HPDE6-E6E7 (cell line): Measurements from ENCODE around the gene TAS2R60.
"Not testable (repeated sequence)": the region's sequence is repeated elsewhere in the genome, so short reads cannot be mapped to it uniquely, and the experiment has no call there.

Experiments used
- DNase-seq: peaks from one replicate; pipeline ENCODE4 v3.0.0; 2011; ENCODE audit warnings: missing footprints; ENCODE audit errors: extremely low spot score

The TAS2R60 gene

DNA sequence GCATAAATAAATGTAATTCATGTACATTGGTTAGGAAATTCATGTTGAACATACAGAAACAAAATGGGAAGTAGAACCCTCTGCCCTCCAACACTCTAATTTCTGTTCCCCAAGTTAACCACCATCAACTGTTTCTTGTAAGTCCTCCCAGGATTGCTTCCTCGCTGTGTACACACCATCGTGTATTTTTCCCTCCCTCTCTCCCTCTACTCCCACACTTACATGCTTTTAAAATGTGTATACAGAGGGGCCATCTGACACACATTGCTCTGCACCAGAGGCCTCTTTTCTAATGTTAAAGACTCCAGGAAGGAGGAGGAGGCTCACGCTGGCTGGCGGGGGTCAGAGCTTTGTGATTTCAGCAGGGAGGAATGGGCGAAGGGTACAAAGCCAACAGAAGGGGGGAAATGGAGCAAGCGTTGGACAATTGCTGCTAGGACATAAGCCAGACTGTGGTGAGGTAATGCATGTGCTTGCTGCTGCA is 32.7 kb upstream of the TAS2R60 start:
- DNase-seq, result no peak

DNA sequence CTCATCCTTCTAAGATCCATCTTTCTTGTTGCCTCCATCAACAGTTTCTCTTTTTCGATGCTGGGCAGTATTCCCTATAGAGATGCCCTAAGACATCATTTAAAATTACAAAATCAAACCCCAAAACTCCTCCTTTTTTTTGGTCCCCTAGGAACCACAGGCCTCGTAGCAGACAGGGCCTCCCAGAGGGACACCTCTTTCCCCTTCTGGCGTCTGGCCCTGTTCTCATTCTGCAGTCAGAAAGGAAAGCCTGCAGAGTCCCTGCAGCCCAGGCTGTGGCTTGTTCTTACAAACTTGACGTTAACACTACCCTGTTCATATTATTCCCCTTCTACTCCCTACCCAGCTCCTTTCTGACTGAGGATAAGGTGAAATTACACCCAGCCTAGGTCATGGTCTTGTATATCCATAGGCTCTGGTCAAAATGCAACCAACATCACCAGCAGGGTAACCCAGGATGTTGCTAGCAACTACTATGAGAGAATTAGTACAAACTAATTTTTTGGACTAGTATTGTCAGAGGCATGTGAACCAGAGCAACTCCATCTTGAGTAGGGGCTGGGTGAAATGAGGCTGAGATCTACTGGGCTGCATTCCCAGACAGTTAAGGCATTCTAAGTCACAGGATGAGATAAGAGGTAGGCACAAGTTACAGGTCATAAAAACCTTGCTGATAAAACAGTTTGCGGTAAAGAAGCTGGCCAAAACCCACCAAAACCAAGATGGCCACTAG is 31.1 kb upstream of the TAS2R60 start:
- DNase-seq, result no peak

DNA sequence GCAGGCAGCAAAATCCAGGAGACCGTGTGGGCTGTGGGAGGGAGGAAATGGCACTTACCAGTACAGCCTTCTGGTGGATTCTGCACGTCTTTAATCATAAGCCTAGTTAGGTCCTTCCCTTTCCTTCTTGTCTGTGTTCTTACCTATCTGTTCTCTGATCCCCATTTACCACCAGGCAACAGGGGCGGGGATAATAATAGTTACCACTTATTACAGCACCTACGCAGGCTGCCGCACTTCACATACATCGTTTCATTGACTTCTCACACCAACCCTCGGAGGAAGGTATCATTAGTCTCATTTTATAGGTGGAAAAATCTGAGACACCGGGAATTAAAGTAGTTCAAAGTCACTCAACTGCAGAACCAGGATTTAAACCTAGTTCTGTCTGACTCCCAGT is 30.1 kb upstream of the TAS2R60 start:
- DNase-seq, result no peak

DNA sequence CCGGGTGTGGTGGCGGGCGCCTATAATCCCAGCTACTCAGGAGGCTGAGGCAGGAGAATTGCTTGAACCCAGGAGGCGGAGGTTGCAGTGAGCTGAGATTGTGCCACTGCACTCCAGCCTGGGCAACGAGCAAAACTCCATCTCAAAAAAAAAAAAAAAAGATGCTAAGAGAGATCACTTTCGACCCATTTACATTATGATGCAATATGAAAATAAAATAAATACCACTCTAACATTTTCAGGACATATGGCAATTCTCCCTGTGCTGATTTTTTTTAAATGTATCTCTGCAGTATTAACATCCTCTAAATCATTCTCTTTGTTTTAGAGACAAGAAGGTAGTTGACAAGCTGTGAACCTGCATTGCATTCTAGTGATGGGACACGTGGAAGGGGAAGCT is 28.0 kb upstream of the TAS2R60 start:
- DNase-seq, result not testable (repeated sequence)

DNA sequence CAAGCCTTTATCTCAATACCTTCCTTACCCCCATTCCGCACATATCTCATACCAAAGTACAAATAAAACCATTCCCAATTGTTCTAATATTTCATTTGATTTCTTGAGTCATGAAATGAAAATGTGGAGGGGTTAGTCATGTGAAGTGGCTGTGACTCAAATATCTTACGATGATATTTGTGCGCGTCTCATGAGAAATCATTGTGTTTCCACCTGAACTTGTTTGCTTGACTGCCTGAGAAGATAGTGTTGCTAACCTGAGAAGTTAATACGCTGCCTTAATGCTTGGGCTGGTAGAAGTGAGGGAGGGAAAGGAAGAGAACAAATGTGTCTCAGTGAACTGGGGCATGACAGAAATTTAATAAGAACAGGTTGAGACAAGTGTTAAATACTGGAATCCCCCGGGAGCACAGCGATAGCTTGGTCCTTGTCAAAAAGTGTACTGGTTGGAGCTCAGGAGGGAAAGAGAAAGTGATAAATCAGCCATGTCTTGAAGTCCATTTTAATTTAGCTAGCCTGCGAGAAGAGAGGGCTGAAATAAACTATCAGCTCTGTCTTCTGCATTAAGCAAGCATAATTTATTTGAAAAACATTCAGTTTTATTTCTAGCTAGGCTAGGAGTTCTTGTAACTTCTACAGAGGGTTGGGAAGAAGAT is 27.4 kb upstream of the TAS2R60 start:
- peak; percentile 67 for DNase-seq

DNA sequence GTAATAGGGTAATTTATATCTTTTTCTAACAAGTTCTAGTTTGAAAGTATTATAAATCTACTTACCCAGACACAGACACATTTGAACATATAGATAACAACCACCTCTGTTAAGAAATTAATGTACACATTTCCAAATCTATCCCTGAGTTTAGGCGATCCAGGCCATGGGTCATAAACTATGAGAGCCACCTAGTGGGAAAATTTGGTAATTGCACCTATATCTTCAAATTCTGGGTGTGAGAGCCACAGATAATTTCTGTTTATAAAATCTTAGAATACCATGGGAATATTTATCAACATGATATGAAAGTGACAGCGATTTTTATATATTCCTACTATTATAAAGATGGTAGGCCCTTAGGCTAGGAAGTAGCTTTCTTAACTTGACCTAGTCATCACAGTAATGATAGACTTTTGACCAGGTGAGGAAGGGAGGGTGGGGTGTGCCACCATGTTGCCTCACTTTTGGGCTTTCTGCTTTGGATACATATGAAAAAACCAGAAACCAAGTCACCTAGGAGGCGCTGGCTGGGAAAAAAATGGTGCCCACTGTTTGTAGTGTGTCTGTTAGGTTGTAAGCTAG is 26.6 kb upstream of the TAS2R60 start:
- peak; percentile 36 for DNase-seq

DNA sequence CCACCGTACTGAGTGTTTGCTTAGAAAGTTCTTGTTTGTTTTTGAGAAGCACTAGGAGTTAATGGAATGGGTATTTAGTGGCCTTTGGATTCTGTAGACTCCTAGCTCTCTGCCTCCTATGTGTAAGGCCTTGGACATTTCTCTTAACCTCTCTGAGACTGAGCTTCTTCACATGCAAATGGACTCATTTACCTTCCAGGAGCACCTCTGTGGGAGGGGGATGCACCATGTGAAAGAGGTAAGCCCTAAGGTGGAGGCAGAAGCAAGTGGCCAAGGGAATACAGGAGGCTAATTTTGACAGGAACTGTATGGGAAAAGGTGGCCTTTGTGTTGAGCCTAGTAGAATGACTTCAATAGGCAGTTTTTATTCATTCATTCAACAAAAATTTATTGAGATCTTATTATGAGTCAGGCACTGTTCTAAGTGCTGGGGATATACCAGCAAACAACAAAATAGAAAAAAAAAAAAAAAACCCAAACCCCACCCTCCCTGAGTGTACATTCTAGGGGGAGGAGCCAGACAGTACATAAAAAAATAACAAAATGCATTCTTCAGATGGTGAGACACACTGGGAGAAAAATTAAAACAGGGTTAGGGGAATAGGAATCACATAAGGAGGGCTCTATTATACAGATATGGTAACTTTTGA is 25.4 kb upstream of the TAS2R60 start:
- no peak for DNase-seq

DNA sequence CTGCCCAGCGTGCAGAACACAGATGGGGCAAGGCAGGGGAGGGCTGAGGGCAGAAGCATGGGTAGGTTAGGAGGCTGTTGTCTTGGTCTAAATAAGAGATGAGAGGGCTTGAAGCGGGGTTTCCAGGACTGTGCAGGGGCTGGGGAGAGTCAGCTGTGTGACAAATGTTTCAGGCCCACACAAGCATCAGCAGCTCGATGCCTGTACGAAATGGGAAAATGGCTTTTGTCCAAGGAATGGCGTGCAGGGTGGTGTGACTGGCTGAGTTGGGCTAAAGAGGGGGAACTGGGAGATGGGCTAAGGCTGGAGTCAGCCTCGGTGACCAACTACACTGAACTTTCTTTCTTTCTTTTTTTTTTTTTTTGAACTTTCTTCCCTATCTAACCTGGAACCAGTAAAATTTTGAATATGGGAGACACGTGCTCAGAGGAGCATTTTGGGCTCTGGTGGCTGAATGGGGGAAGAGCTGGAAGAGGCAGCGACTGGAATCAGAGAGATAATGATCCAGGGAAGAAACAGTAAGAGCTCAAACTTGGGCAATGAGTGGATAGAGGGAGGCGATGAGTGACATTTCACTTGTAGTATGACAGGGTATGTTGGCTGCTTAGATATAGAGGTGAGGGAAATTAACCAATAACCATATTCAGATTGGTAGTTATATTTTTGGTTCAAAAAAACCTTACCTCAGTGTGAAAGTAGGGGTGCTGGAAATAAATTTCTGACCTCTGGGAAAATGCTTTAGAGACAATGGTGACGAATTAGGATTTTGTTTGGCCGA is 24.4 kb upstream of the TAS2R60 start:
- no peak for DNase-seq

DNA sequence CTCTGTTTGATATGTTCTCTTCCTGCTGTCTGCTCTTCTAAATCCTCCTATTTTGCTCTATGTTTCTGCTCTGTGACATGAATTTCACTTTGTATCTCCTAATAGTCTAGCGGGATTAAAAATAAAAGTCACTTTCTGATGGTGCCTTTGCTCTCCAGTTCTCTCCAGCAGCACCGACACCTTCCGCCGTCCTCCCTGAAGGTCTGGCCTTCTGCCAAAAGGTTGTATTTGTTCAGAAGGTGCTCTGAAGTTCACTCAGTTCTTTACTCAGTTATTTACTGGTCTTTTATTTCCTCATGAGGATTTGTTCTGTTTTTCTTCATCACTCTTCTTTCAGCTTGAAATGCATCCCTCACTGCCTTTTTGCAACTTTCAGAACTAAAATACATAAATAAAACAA is 23.4 kb upstream of the TAS2R60 start:
- DNase-seq, result no peak

DNA sequence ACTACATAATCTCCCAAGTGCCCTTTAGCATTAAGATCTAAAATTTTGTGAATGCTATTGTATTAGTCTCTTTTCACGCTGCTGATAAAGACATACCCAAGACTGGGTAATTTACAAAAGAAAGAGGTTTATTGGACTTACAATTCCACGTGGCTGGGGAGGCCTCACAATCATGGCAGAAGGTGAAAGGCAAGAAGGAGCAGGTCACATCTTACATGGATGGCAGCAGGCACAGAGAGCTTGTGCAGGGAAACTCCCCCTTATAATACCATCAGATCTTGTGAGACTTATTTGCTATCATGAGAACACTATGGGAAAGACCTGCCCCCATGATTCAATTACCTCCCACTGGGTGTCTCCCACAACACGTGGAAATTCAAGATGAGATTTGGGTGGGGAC is 22.6 kb upstream of the TAS2R60 start:
- not testable (repeated sequence) for DNase-seq

DNA sequence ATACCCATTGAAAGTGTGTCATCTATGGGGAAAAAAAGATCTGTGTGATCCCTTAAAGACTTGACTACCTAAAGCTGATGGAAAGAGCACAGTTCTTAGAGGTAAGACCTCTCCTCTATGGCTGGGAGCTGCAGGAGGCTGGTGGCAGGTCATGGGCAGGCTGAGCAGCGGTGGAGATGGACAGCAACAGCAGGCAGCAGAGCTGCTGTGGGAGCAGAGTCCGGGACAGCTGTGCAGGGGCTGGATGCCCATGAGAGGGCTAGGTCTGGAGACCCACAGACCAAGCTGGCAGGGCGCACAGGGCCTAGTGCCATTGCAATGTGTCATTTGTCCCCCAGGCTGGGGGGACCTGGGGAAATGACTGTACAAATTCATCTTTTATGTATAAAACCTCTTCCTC is 21.2 kb upstream of the TAS2R60 start:
- DNase-seq, result no peak

DNA sequence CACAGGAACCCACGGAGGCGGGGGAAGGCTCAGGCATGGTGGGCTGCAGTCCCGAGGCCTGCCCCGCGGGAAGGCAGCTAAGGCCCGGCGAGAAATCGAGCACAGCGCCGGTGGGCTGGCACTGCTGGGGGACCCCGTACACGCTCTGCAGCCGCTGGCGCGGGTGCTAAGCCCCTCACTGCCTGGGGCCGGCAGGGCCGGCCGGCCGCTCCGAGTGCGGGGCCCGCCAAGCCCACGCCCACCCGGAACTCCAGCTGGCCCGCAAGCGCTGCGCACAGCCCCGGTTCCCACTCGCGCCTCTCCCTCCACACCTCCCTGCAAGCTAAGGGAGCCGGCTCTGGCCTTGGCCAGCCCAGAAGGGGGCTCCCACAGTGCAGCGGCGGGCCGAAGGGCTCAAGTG is 18.8 kb upstream of the TAS2R60 start:
- DNase-seq, result not testable (repeated sequence)

DNA sequence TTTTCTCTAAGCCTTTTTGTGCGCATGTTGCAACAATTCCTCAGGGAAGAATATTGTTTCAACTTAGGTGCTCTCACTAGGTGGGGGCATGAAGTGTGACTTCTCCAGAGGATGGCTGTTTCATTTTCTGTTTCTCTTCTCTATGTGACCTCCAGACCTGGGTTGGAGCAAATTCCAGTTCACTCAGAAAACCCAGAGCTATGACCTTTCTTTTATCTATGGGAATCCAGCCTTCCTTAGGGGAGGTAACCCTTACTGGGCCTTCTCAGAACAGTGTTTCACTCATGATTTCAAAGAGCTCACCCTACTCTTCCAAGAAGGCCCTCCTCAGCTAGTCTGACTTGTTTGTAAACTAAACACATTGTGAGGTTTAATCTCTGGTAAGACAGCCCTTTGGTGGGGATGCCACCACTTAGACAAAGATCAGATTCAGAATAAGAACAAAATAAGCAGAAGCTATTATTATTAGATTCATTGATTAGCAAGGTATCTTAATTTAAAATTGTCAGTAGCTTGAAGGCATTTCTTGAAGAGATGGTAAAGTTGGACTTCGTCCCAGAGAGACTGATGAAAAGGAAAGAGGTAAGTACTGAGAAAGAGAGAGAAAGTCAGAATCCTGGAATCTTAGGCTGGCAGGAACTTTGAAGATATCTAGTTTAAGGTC is 16.6 kb upstream of the TAS2R60 start:
- DNase-seq, result no peak

DNA sequence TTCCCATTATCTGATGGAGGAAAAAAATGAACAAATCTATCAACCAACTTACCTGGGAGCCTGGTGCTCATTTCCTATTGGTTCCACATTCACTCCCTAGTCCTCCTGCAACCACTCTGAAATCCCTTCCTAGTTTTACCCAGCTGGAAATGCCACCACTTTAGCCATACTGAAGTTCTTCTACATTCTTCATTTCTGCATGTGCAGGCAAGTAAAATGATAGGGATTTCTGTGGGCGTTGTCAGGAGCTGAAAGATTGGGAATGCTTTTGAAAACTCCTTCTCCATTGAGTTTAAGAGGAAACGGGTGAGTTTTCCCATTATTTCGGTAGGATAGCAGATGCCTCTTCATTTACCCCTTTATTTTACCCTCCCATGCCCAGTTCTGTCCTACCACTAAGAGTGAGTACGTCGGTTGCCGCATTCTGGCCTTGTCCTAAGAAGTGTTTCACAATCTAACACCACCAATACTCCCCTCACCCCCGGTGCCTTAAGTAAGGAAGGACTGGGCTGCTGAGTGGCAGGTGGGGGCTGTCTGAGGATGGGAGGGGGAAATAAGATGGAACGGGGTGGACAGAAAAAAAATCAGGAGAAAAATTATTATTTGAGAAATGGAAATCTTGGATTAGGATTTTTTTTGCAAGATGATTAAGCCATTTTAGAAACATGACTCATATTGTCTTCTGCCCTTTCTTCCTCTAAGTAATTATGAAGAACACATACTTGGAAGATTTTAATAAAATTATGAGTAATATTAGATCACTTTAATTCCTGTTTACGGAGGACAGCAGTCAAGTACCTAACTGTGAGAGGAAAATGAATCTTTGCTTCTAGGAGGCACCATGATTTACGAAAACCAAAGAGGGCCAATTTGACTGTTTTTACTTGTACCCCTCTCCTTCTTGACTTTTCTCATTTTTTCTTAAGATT is 13.2 kb upstream of the TAS2R60 start:
- DNase-seq, result peak; percentile 26

DNA sequence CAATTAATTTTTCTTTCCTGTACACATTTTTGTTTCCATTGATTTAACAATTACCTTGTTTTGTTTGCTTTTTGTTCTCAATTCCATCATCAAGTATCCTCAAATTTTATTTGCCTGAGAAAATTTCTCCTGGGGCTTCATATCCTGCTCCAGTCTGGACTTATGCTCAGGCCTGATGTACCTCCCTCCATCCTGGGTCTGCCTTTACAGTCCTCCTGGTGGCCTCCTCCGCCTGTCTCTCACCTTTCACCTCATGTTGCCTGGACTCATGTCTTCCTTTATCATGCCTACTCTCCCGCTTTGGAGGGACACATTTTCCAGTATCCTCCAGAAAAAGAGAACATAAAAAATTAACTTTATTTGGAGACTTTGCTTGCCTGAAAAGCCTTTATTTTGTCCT is 12.1 kb upstream of the TAS2R60 start:
- no peak for DNase-seq

DNA sequence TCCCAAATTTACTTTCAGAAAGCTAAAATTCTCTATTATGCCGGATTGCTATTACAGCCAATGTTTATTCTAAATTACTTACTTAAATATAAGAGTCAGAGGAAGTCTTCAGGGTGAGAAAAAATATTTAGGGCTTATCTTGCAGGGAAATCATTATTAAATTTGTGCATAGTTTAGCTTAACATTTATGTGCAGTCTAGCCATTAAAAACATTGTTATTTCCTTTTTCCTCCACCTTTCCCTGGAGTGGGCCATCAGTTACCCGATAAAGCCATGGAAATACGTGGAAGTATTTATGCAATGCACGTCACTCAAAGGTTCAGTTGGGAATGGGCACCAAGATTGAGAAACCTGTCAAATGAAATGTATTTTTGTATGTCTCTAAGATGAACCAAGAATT is 9.5 kb upstream of the TAS2R60 start:
- DNase-seq, result no peak

DNA sequence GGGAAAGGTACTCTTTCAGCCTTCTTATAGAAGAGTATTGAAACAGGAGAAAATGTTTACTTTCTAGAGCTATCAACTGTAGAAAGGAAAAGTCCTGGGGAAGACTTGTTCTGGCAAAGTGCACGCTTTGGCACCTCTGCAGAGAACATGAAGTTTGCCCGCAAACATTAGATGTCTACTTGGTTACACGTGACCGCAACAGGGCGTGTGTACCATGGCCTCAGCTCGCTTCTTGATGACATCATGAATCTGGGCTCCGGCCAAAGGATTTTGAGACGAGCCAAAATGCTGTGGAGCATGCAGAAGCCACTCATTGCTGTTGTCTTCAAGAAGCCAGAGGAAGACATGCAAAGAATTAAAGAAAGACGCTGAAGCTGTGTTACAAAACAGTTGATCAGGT is 8.6 kb upstream of the TAS2R60 start:
- no peak for DNase-seq

DNA sequence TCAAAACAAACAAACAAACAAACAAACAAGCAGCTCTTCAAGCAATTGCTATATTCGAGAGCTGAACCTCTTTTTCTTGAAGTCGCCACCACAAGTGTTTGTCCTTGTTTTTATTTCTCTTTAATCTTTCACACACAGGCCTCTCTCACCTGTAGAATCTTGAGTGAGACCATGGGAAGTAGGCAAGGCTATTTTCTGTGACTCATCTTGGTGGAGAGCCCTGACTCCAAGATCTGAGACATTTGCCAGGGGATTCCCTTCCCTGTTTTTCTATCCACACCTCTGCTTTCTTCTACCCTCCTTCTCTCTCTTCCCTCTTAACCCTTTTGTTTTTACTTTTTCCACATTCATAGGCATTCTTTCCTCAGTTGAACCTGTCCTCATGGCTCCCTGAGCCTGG is 8.0 kb upstream of the TAS2R60 start:
- DNase-seq, result no peak

DNA sequence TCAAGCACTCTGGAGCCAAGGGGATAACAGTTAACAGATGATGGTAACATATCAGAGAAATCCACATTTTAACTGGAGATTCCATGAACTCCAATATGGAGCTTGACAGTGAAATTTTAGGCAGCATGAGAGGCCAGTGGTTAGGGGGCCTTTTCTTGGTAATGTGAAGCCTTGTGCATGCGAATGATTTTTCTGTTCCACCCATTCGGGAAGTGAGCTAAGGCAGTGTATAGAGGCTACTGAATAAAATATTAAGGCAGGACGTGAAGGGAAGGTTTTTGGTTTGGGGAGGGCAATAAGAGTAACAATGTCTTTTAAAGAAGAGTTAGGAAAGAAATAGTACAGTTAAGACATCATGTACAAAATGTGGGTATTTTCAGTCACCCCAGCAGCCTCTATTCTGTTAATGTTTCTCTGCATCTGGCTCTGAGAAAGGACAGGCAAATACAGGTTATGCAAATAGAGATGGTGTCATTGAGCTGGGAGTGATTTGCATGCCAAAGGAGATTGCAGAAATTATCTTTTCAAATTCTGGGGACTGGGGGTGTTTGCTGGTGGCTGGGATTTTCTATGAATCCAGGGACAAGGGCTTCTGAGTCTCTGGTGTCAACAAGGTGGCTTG is 6.8 kb upstream of the TAS2R60 start:
- DNase-seq, result no peak

DNA sequence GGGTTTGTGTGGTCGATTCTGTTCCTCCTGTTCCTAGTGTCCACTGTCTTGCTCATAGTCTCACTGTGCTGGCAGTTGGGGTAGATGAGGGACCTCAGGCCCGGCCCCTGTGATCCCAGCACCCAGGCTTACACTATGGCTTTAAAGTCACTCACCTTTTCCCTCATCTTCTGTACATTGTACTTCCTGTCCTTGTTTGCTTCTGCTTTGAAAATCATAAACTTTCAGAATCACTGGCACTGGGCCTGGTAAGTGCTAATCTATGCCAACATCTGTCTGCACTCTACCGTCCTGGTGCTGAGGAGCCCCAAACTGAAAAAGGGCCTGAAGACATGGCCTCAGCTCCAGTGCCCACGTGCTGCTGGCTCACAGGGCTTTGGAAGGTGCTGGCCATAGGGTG is 5.7 kb upstream of the TAS2R60 start:
- no peak for DNase-seq
